ENCODE measurements around the gene DPF1.
A peak's percentile ranks its signal among the peaks of the same experiment; 100 is the strongest.

DPF1 gene

GRCh38 chr19:38196245-38196837 is 27.7 kb downstream of the DPF1 start:
- Histone ChIP-seq H3K36me3 (ENCODE audit: control insufficient read depth, insufficient read depth, low read length) (peaks cover 16% of the 10 kb centered on the region; the same call in 1 of the 2 replicates), H3K4me1 (ENCODE audit: control insufficient read depth, insufficient read depth, low read length) (no peaks in the 10 kb centered on the region), H3K9ac (ENCODE audit: low read depth, low read length) (no peak overlapping the region), H3K27me3 (ENCODE audit: control insufficient read depth, insufficient read depth, low read length) (no peaks in the 10 kb centered on the region), H3K4me3 (ENCODE audit: low read depth, low read length) (no peak overlapping the region), H3K27ac (ENCODE audit: low read depth, low read length) (no peak overlapping the region), H3K9me3 (ENCODE audit: control insufficient read depth, insufficient read depth, low read length) (no peaks in the 10 kb centered on the region)

DNA sequence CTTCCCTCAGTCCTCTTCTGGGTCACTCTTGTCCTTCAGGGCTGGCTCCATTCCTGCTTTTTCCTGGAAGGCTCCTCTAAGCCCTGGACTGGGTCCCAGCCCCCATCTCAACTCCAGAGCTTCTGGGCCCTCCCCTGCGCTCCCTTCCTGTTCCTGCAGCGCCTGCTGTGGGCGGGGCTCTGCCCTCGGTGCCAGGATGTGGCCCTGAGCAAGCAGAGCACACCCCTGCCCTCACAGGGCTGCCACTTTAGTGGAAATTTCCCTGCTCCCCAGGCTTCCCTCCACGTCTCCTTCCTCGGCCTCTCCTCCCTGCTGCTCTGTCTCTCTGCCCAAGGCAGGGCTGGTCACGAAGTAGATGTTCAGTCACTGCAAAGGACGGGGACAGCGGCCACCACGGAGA is 28.8 kb downstream of the DPF1 start:
- H3K4me1 ChIP-seq (ENCODE audit: control insufficient read depth, insufficient read depth, low read length): no peaks in the 10 kb centered on the region
- H3K36me3 ChIP-seq (ENCODE audit: control insufficient read depth, insufficient read depth, low read length): 0 out of 2 replicates have a peak, but pooled peaks cover 15% of the 10 kb centered on the region
- no peaks in the 10 kb centered on the region for H3K9me3 ChIP-seq (ENCODE audit: control insufficient read depth, insufficient read depth, low read length)
- H3K9ac ChIP-seq (ENCODE audit: low read depth, low read length): no peak overlapping the region
- H3K27me3 ChIP-seq (ENCODE audit: control insufficient read depth, insufficient read depth, low read length): no peaks in the 10 kb centered on the region
- no peak overlapping the region for H3K4me3 ChIP-seq (ENCODE audit: low read depth, low read length)
- no peak overlapping the region for H3K27ac ChIP-seq (ENCODE audit: low read depth, low read length)

- H3K9ac ChIP-seq (ENCODE audit: low read depth, low read length): no peak overlapping the region
- H3K27ac ChIP-seq (ENCODE audit: low read depth, low read length): no peak overlapping the region
- no peaks in the 10 kb centered on the region for H3K27me3 ChIP-seq (ENCODE audit: control insufficient read depth, insufficient read depth, low read length)
- no peaks in the 10 kb centered on the region for H3K4me1 ChIP-seq (ENCODE audit: control insufficient read depth, insufficient read depth, low read length)
- 0 out of 2 replicates have a peak, but pooled peaks cover 15% of the 10 kb centered on the region for H3K36me3 ChIP-seq (ENCODE audit: control insufficient read depth, insufficient read depth, low read length)
- H3K9me3 ChIP-seq (ENCODE audit: control insufficient read depth, insufficient read depth, low read length): no peaks in the 10 kb centered on the region
- H3K4me3 ChIP-seq (ENCODE audit: low read depth, low read length): no peak overlapping the region
Measured at GRCh38 chr19:38194061-38194701, 29.8 kb downstream of the DPF1 start.

- Histone ChIP-seq H3K4me1 (ENCODE audit: control insufficient read depth, insufficient read depth, low read length) (no peaks in the 10 kb centered on the region), H3K9me3 (ENCODE audit: control insufficient read depth, insufficient read depth, low read length) (no peaks in the 10 kb centered on the region), H3K36me3 (ENCODE audit: control insufficient read depth, insufficient read depth, low read length) (0 out of 2 replicates have a peak, but pooled peaks cover 9% of the 10 kb centered on the region), H3K27me3 (ENCODE audit: control insufficient read depth, insufficient read depth, low read length) (no peaks in the 10 kb centered on the region), H3K9ac (ENCODE audit: low read depth, low read length) (no peak overlapping the region), H3K27ac (ENCODE audit: low read depth, low read length) (no peak overlapping the region), H3K4me3 (ENCODE audit: low read depth, low read length) (no peak overlapping the region)
Measured at GRCh38 chr19:38193445-38193844, 30.6 kb downstream of the DPF1 start.

GRCh38 chr19:38191747-38192146 is 32.3 kb downstream of the DPF1 start:
- H3K27me3 ChIP-seq (ENCODE audit: control insufficient read depth, insufficient read depth, low read length): no peaks in the 10 kb centered on the region
- 0 out of 2 replicates have a peak, but pooled peaks cover 3% of the 10 kb centered on the region for H3K36me3 ChIP-seq (ENCODE audit: control insufficient read depth, insufficient read depth, low read length)
- no peaks in the 10 kb centered on the region for H3K4me1 ChIP-seq (ENCODE audit: control insufficient read depth, insufficient read depth, low read length)
- no peaks in the 10 kb centered on the region for H3K9me3 ChIP-seq (ENCODE audit: control insufficient read depth, insufficient read depth, low read length)
- H3K27ac ChIP-seq (ENCODE audit: low read depth, low read length): no peak overlapping the region
- H3K4me3 ChIP-seq (ENCODE audit: low read depth, low read length): no peak overlapping the region
- H3K9ac ChIP-seq (ENCODE audit: low read depth, low read length): no peak overlapping the region

DNA sequence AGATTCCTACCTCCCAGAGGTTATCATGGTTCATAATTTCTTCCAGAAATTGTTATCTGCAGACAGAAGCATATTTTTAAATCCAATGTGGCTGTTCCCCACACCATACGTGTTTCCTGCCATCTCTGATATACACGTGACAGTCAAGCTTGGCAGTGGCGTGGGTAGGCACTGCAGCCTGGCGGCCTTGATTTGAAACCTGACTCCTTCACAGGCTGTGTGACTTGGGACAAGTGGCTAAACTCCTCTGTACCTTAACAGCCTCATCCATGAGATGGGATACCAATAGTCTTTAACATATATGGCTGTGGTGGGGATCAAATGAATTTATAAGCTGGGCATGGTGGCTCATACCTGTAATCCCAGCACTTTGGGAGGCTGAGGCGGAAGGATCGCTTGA is 33.2 kb downstream of the DPF1 start:
- H3K4me1 ChIP-seq (ENCODE audit: control insufficient read depth, insufficient read depth, low read length): no peaks in the 10 kb centered on the region
- 0 out of 2 replicates have a peak, but pooled peaks cover 3% of the 10 kb centered on the region for H3K36me3 ChIP-seq (ENCODE audit: control insufficient read depth, insufficient read depth, low read length)
- no peak overlapping the region for H3K27ac ChIP-seq (ENCODE audit: low read depth, low read length)
- no peak overlapping the region for H3K4me3 ChIP-seq (ENCODE audit: low read depth, low read length)
- no peaks in the 10 kb centered on the region for H3K9me3 ChIP-seq (ENCODE audit: control insufficient read depth, insufficient read depth, low read length)
- no peak overlapping the region for H3K9ac ChIP-seq (ENCODE audit: low read depth, low read length)
- H3K27me3 ChIP-seq (ENCODE audit: control insufficient read depth, insufficient read depth, low read length): no peaks in the 10 kb centered on the region

- Histone ChIP-seq H3K9me3 (ENCODE audit: control insufficient read depth, insufficient read depth, low read length) (no peaks in the 10 kb centered on the region), H3K27me3 (ENCODE audit: control insufficient read depth, insufficient read depth, low read length) (no peaks in the 10 kb centered on the region), H3K27ac (ENCODE audit: low read depth, low read length) (no peak overlapping the region), H3K4me1 (ENCODE audit: control insufficient read depth, insufficient read depth, low read length) (no peaks in the 10 kb centered on the region), H3K9ac (ENCODE audit: low read depth, low read length) (no peak overlapping the region), H3K4me3 (ENCODE audit: low read depth, low read length) (no peak overlapping the region), H3K36me3 (ENCODE audit: control insufficient read depth, insufficient read depth, low read length) (peaks cover 10% of the 10 kb centered on the region; the same call in 1 of the 2 replicates)
Measured at GRCh38 chr19:38190061-38190460, 34.0 kb downstream of the DPF1 start.

DNA sequence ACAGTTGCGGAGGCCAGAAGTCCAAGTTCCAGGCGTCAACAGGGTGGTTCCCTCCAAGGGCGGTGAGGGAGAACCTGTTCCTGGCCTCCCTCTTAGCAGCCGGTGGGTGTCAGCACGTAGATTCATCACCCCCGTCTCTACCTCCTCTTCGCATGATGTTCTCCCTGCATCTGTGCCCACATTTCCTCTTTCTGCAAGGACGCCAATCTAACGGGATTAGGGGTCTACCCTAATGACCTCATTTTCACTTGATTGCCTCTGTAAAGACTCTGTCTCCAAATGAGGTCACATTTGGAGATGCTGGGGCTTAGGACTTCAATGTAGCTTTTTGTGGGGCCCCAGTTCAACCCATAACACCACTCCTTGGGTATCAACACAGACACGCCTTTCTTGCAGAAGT is 38.5 kb downstream of the DPF1 start:
- H3K27me3 ChIP-seq (ENCODE audit: control insufficient read depth, insufficient read depth, low read length): no peaks in the 10 kb centered on the region
- no peak overlapping the region for H3K9ac ChIP-seq (ENCODE audit: low read depth, low read length)
- no peaks in the 10 kb centered on the region for H3K9me3 ChIP-seq (ENCODE audit: control insufficient read depth, insufficient read depth, low read length)
- 0 out of 2 replicates have a peak, but pooled peaks cover 12% of the 10 kb centered on the region for H3K4me1 ChIP-seq (ENCODE audit: control insufficient read depth, insufficient read depth, low read length)
- no peak overlapping the region for H3K4me3 ChIP-seq (ENCODE audit: low read depth, low read length)
- H3K27ac ChIP-seq (ENCODE audit: low read depth, low read length): no peak overlapping the region
- H3K36me3 ChIP-seq (ENCODE audit: control insufficient read depth, insufficient read depth, low read length): peaks cover 12% of the 10 kb centered on the region; the same call in 1 of the 2 replicates

DNA sequence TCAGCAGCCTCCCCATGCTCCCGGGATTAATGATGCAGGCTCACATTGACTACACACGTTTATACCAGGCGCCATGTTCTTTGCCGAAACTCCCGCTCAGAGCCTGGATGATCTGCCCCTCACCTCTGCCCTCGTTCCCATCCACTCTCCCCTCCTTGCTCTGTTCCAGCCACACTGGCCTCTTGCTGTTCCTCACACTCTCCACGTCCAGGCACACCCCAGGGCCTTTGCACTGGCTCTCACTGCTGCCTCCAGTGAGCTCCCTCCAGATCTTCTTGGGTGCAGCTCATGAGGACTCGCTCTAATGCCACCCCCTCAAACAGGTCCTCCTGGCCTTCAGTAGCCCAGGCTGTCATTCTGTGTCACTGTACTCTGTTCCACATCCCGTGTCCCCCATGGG is 39.2 kb downstream of the DPF1 start:
- H3K27ac ChIP-seq (ENCODE audit: low read depth, low read length): no peak overlapping the region
- 0 out of 2 replicates have a peak, but pooled peaks cover 12% of the 10 kb centered on the region for H3K4me1 ChIP-seq (ENCODE audit: control insufficient read depth, insufficient read depth, low read length)
- H3K9me3 ChIP-seq (ENCODE audit: control insufficient read depth, insufficient read depth, low read length): peaks cover 4% of the 10 kb centered on the region; the same call in 1 of the 2 replicates
- peaks cover 12% of the 10 kb centered on the region; the same call in 1 of the 2 replicates for H3K36me3 ChIP-seq (ENCODE audit: control insufficient read depth, insufficient read depth, low read length)
- no peak overlapping the region for H3K9ac ChIP-seq (ENCODE audit: low read depth, low read length)
- no peak overlapping the region for H3K4me3 ChIP-seq (ENCODE audit: low read depth, low read length)
- no peaks in the 10 kb centered on the region for H3K27me3 ChIP-seq (ENCODE audit: control insufficient read depth, insufficient read depth, low read length)

GRCh38 chr19:38183251-38183897 is 40.6 kb downstream of the DPF1 start:
- peak overlapping the region; percentile 54 for H3K4me3 ChIP-seq (ENCODE audit: low read depth, low read length)
- H3K27me3 ChIP-seq (ENCODE audit: control insufficient read depth, insufficient read depth, low read length): no peaks in the 10 kb centered on the region
- no peak overlapping the region for H3K27ac ChIP-seq (ENCODE audit: low read depth, low read length)
- H3K9me3 ChIP-seq (ENCODE audit: control insufficient read depth, insufficient read depth, low read length): peaks cover 4% of the 10 kb centered on the region; the same call in 1 of the 2 replicates
- H3K4me1 ChIP-seq (ENCODE audit: control insufficient read depth, insufficient read depth, low read length): 0 out of 2 replicates have a peak, but pooled peaks cover 12% of the 10 kb centered on the region
- no peak overlapping the region for H3K9ac ChIP-seq (ENCODE audit: low read depth, low read length)
- H3K36me3 ChIP-seq (ENCODE audit: control insufficient read depth, insufficient read depth, low read length): peaks cover 12% of the 10 kb centered on the region; the same call in 1 of the 2 replicates
